Esophagus squamous epithelium (tissue), 5 donors: ENCODE results near the gene GTSE1. TPM values are rescaled to one million over a fixed set of nuclear protein-coding genes. Genes with fewer than 3 reads are reported as not detected.

Experiments used
- DNase-seq: peaks from one replicate; lab custom pipeline; 2025; lab: John Stamatoyannopoulos, UW
- H3K27ac ChIP-seq, 4 donors: fragments of 200-600 bp; sonication (generic); one replicate each; pipeline ENCODE4 v1.5.1; 2016 to 2019; ENCODE audit warnings: mild to moderate bottlenecking in 1 of 4
- H3K27me3 ChIP-seq, 4 donors: fragments of 200-600 bp; sonication (generic); 1 replicate in 3 of 4; 2 replicates in 1 of 4; pipeline versions ENCODE4 v1.5.1 to v1.6.0; 2017 to 2021; ENCODE audit warnings: antibody characterized with exemption in 1 of 4
- H3K36me3 ChIP-seq, 3 donors: fragments of 200-600 bp; sonication (generic); one replicate each; pipeline ENCODE4 v1.5.1; 2016 to 2019
- H3K4me1 ChIP-seq, 3 donors: fragments of 200-600 bp; sonication (generic); one replicate each; pipeline ENCODE4 v1.5.1; 2017 to 2019
- H3K4me3 ChIP-seq, 4 donors: fragments of 200-600 bp; sonication (generic); 1 replicate in 3 of 4; 2 replicates in 1 of 4; pipeline ENCODE4 v1.5.1; 2016 to 2019; ENCODE audit warnings: mild to moderate bottlenecking in 2 of 4, moderate library complexity in 1 of 4
- H3K9me3 ChIP-seq, 3 donors: fragments of 200-600 bp; sonication (generic); one replicate each; pipeline ENCODE4 v1.5.1; 2016 to 2019
- POLR2A ChIP-seq, 4 donors: fragments of 450-650 bp; IDR thresholded peaks; one replicate each; pipeline ENCODE4 v1.6.1; 2017; ENCODE audit warnings: antibody characterized with exemption in 4 of 4, mild to moderate bottlenecking in 4 of 4, moderate library complexity in 3 of 4
- WGBS, 2 donors: methylation state at CpG; one replicate each; pipeline ENCODE4 v1.1.5; 2018; 5-methylcytosine and 5-hydroxymethylcytosine counted together
- intact Hi-C: fragments of 100-400 bp; cut with DNase I; formaldehyde crosslinking; loops from one replicate; pipeline ENCODE4 v1.15.0; 2022
- total RNA-seq, 4 donors: library from RNA; depleted of rRNA; stranded (reverse); fragments of >200 nt; gene quantifications; one replicate each; pipeline ENCODE4 v1.1.0, GENCODE V29; 2016
- TF ChIP-seq, protein P1 (sequence below), 6 experiments: fragments of 450-650 bp in 4 of 6; fragments of 200-600 bp in 2 of 6; sonication (generic) in 2 of 6; IDR thresholded peaks; one replicate each; pipeline ENCODE4 v1.5.1; 2016 to 2019; ENCODE audit warnings: antibody characterized with exemption in 6 of 6, mild to moderate bottlenecking in 4 of 6, moderate library complexity in 4 of 6
- donor health status: DM: yes; HTN: yes; CAD: no.

Gene GTSE1
- total RNA-seq, 4 donors from 2014 or later, result 1.4 to 8.0 (median 3.4) TPM

DNA sequence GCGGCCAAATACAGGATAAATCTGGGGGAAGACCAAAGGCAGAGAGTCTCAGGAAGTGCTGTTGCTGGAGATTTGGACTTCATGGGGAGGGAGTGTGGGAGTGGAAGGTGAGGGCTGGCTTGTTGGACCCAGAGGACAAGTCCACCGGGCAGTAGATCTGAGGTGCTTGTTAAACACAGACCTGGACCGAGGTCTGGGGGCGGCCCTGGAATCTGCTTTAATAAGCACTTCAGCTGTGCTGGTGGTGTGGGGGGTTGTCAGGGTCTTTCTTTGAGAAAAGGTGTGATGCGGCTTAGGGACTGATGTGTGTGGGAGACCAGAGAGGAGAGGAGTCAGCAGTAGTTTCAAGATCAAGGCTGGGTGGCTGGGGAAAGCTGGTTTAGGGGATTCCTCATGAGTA is 43.3 kb downstream of the GTSE1 start:
- Histone ChIP-seq H3K4me1 (peaks cover 10 to 20% (median 12%) of the 10 kb centered on the region in 3 donors), H3K27me3 (no peaks in the 10 kb centered on the region), H3K9me3 (no peaks in the 10 kb centered on the region), H3K36me3 (peaks cover 14 to 76% (median 28%) of the 10 kb centered on the region in 3 donors), H3K4me3 (no peak overlapping the region), H3K27ac (no peak overlapping the region)
- TF ChIP-seq, protein P1, sequence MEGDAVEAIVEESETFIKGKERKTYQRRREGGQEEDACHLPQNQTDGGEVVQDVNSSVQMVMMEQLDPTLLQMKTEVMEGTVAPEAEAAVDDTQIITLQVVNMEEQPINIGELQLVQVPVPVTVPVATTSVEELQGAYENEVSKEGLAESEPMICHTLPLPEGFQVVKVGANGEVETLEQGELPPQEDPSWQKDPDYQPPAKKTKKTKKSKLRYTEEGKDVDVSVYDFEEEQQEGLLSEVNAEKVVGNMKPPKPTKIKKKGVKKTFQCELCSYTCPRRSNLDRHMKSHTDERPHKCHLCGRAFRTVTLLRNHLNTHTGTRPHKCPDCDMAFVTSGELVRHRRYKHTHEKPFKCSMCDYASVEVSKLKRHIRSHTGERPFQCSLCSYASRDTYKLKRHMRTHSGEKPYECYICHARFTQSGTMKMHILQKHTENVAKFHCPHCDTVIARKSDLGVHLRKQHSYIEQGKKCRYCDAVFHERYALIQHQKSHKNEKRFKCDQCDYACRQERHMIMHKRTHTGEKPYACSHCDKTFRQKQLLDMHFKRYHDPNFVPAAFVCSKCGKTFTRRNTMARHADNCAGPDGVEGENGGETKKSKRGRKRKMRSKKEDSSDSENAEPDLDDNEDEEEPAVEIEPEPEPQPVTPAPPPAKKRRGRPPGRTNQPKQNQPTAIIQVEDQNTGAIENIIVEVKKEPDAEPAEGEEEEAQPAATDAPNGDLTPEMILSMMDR (IDR thresholded peaks at IDR 0.05), result no peak
- TF ChIP-seq POLR2A (IDR thresholded peaks at IDR 0.05), result no peak
- no peak for DNase-seq
- 97 to 99% methylated on average over 5 of the region's 5 CpGs for WGBS, 2 donors
- intact Hi-C loops, result no loop called here

DNA sequence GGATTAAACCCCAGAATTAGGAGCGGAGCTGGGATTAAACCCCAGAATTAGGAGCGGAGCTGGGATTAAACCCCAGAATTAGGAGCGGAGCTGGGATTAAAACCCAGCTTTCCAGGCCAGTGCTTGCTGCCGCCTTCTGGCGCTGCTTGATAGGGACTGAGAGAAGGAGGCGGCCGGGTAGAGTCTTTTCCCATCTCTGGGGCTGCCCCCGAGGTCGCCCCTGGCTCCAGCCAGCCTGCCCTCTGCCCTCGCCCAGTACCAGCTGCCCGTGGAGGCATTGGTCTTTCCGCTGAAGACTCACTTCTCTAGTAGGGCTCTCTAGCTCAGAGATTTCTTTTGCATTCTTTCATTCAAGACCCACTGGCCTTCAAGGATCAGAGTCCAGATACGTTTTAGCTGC is 44.0 kb downstream of the GTSE1 start:
- H3K27me3 ChIP-seq, result no peaks in the 10 kb centered on the region
- 89 to 95% methylated on average over 11 to 13 of the region's 13 CpGs for WGBS, 2 donors
- peaks cover 10 to 19% (median 12%) of the 10 kb centered on the region in 3 donors for H3K4me1 ChIP-seq
- no peak for TF ChIP-seq POLR2A (IDR thresholded peaks at IDR 0.05)
- TF ChIP-seq, protein P1 (IDR thresholded peaks at IDR 0.05), result no peak
- H3K36me3 ChIP-seq, result peaks cover 14 to 83% (median 33%) of the 10 kb centered on the region in 3 donors
- no peak for DNase-seq
- H3K4me3 ChIP-seq, result no peak overlapping the region
- intact Hi-C loops, result no loop called here
- H3K9me3 ChIP-seq, result no peaks in the 10 kb centered on the region
- no peak overlapping the region for H3K27ac ChIP-seq

DNA sequence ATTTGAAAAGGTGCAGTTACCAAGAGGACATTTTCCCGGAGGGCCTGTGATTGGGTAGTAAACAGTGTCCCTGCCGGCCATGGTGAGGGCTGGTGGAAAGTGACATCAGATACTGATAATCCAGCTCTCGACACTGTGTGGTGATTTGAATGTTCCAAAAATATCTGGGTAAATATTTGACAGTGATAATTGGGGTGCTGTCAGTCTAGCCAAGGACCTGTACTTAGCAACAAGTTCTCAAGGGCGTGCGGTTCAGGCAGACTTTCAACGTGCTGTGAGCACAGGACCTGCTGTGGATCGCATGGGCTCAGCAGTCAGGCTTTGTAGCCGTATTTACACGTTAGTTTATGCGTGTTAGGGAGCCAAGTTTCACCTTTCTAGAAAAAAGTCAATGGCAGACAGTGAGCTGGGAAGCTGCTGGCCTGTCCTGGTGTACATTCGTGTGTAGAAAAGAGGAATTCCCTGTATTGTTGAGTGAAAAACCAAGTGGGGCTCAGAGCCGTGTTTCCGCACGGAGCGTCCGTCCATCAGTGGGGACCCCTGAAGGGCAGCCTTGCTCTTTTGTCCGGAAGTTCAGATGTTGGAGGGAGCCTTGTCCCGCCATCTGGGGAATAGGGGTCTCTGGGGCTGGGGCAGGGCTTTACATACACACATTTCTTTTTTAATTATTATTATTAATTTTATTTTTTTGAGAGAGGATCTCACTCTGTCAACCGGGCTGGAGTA is 50.2 kb downstream of the GTSE1 start:
- 88% methylated on average over 18 of the region's 19 CpGs for WGBS, 2 donors
- intact Hi-C loops, result no loop called here
- no peak for DNase-seq
- H3K36me3 ChIP-seq, result peaks cover 22 to 100% (median 67%) of the 10 kb centered on the region in 3 donors
- no peak for TF ChIP-seq POLR2A (IDR thresholded peaks at IDR 0.05)
- TF ChIP-seq, protein P1 (IDR thresholded peaks at IDR 0.05), result no peak
- H3K4me3 ChIP-seq, result no peak overlapping the region
- H3K27me3 ChIP-seq, result no peaks in the 10 kb centered on the region
- no peaks in the 10 kb centered on the region for H3K9me3 ChIP-seq
- peaks cover 0 to 3% (median 0%) of the 10 kb centered on the region in 3 donors for H3K4me1 ChIP-seq
- no peak overlapping the region for H3K27ac ChIP-seq

DNA sequence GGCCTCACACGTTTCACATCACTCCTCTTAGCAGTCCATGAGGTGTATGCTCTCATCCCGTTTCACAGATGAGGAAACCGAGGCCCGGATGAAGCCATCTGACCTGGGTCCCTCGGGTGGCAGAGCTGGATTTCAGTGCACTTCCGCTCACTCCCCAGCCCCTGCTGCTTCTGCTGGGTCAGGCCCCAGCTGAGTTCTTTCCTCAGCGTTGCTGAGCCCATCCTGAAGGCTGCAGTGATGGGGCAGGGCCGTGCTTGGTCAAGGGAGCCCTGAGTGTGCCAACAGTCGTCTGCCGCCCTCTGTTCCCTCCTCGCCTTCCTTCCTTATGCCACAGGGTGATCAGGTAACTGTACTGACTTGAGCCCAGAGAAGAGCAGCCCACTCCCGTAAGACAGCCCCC is 51.0 kb downstream of the GTSE1 start:
- Histone ChIP-seq H3K9me3 (no peaks in the 10 kb centered on the region), H3K4me3 (no peak overlapping the region), H3K27ac (no peak overlapping the region), H3K36me3 (peaks cover 22 to 100% (median 69%) of the 10 kb centered on the region in 3 donors), H3K4me1 (peaks cover 5 to 11% (median 6%) of the 10 kb centered on the region in 3 donors), H3K27me3 (no peaks in the 10 kb centered on the region)
- intact Hi-C loops, result no loop called here
- no peak for DNase-seq
- 83 to 90% methylated on average over 5 to 7 of the region's 12 CpGs for WGBS, 2 donors
- TF ChIP-seq POLR2A (IDR thresholded peaks at IDR 0.05), result no peak
- TF ChIP-seq, protein P1 (IDR thresholded peaks at IDR 0.05), result no peak

DNA sequence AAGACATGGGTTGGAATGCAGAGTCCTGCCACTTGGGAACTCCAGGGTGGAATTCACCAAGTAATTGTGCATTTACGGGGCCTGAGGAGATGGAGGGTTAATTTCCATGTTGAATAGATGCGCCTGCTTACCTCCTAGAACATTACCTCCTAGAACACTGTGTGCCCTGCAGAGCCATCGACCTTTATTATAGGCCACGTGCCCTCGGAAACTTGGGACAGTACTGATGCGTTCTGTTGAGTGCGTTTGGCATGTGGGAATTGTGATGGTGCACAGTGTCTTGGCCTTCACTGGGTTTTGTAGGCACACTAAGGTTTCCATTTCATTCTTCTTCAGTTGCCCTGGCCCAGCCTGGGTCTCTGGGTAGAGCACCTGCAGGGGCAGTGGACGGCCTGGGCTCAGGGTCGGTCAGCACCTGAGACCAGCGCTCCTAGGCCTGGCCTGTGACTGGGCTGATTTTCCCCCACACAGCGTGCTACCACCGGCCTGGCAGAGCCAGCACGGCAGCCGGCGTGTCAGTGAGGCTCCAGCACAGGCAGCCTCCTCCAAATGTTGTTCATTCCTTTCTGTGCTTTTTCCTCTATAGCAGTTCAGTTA is 51.5 kb downstream of the GTSE1 start:
- Histone ChIP-seq H3K27ac (no peak overlapping the region), H3K4me1 (peaks cover 7 to 16% (median 8%) of the 10 kb centered on the region in 3 donors), H3K9me3 (no peaks in the 10 kb centered on the region), H3K36me3 (peaks cover 22 to 100% (median 74%) of the 10 kb centered on the region in 3 donors), H3K4me3 (no peak overlapping the region), H3K27me3 (no peaks in the 10 kb centered on the region)
- 90 to 95% methylated on average over 12 to 13 of the region's 15 CpGs for WGBS, 2 donors
- no peak for DNase-seq
- TF ChIP-seq, protein P1 (IDR thresholded peaks at IDR 0.05), result no peak
- TF ChIP-seq POLR2A (IDR thresholded peaks at IDR 0.05), result no peak
- intact Hi-C loops, result no loop called here
